NT2/D1 (cell line): Measurements from ENCODE around the gene ARMC9.

Source experiments
- YY1 ChIP-seq: IDR thresholded peaks from 2 replicates; pipeline ENCODE4 v1.6.1; 2011; ENCODE audit not compliant: insufficient read length, insufficient read depth
- ZNF274 ChIP-seq: IDR thresholded peaks from 2 replicates; pipeline ENCODE4 v1.6.1; 2011; ENCODE audit warnings: mild to moderate bottlenecking, low read depth, low read length

DNA sequence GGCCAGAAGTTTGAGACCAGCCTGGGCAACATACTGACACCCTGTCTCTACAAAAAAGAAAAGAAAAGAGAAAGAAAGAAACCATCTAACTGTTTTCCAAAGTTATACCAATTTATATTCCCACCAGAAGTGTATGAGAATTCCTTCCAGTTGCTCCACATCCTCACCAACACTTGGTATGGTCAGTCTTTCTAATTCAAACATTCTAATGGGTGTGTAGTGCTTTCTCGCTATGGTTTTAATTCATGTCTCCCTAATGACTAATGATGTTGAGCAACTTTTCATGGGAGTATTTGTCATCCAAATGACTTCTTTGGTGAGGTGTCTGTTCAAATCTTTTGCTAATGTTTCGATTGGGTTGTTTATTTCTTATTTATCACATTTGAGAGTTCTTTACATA, 186.5 kb downstream of the ARMC9 start:
- no peak for TF ChIP-seq YY1
- no peak for TF ChIP-seq ZNF274
